Fibroblast of peridontal ligament (primary cell): Measurements from ENCODE around the gene KLHL29.

Experiments used
- DNase-seq: peaks from one replicate; pipeline ENCODE4 v3.0.0-alpha.2; 2010; ENCODE audit errors: extremely low read depth

KLHL29 gene

DNA sequence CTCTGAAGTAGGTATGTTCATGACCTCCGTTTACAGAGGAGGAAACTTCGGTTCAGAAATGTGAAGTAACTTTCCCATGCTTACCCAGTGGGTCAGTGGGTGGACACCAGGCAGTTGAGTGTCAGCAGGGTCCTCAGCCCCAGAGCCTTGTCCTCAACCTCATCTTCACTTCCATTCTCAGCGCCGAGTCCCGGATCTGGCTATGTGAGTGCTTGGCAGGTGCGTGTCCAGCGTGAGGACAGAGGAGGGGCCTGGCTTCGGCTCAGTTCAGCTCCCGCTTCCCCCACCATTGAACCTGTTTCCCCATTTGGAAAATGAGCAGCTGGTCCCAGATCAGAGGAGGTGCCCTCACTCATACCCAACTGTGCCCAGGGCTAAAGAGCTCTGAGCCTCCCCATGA is 274.3 kb downstream of the KLHL29 start:
- DNase-seq = no peak

DNA sequence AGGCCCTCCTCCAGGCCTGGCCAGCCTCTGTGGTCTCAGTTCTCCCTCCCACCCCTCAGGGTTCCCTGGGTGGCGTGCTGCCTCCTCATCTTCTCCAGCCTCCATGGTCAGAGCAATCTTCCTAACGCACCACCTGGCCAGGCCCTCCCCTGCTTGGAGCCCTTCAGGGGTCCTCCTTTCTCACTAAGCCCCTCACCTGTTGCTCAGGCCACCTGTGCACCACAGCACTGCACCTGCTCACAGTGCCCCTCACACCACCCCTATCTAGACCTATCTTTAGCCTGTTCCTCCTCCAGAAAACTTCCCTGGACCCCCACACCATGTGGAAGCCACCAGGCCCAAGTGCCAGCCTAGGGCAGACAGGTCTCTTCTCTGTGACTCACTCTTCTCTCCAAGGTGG is 274.8 kb downstream of the KLHL29 start:
- DNase-seq = no peak

DNA sequence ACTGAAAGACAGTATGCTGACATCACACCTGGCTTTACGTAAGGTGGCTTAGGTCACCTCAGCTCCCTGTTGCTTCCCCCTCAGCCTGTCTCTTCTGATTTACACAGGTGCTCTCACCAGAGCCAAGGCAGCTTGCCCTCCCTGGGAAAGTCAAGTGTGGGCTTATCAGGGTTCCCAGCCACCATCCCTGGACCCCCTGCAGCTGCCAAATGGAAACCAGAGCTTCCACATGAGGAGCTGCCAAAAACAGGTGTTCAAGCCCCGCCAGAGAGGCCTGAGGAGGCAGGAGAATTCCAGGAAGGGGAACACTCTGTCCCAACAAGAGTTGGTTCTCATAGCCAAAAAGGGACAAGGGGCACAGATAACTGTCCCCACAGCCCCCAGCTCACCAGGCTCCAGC is 275.3 kb downstream of the KLHL29 start:
- no peak for DNase-seq

DNA sequence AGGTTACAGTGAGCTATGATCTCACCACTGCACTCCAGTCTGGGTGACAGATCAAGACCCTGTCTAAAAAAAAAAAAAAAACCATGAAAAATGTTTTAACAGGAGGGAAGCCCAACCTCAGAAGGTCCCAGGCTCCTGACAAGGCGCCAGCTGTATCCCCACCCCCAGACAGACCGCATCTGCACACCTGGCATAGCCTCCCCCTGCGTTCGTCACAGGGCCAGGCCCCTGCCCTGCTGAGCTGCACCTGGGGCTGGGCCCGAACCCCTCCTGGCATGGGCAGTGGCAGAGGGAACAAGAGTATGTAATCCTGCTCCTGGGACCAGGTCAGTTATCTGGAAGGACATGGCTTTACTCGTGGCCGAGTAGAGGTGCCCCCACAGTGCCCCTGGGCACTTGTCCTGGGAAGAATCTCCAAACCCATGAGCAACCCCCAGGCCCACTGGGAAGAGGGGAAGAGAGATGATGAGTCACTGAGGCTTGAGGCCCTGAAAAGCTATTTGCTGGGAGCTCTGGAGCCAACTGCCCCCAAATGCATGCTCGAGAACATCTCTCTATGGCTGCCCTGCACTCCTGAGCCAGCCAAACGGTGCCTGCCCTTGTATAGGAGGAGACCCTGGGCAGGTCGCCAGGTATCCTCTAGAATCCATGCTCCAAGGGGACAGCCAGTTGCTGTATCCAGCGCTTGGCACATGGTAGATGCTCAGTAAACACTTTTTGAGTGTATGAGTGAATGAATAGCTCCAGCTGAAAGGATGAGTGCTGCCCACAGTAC is 276.5 kb downstream of the KLHL29 start:
- no peak for DNase-seq

DNA sequence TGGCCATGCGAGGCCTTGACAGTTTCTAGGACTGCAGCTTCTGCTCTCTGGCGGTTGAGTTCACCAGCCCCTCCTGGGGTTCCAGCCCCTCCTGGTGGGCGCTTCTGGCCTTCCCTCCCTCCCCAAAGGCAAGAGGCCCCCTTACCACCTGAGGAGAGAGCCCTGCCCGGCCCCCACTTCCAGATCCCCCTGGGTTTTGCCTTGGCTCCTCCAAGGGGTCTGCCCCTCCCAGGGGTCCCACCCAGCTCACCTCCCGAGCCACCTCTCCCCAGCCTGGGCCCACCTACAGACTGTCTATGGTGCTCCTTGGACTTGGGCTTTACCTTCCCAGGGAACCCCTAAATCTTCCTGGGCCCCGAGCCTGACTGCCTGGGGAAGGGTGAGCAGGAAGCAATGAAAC is 277.5 kb downstream of the KLHL29 start:
- DNase-seq = no peak

DNA sequence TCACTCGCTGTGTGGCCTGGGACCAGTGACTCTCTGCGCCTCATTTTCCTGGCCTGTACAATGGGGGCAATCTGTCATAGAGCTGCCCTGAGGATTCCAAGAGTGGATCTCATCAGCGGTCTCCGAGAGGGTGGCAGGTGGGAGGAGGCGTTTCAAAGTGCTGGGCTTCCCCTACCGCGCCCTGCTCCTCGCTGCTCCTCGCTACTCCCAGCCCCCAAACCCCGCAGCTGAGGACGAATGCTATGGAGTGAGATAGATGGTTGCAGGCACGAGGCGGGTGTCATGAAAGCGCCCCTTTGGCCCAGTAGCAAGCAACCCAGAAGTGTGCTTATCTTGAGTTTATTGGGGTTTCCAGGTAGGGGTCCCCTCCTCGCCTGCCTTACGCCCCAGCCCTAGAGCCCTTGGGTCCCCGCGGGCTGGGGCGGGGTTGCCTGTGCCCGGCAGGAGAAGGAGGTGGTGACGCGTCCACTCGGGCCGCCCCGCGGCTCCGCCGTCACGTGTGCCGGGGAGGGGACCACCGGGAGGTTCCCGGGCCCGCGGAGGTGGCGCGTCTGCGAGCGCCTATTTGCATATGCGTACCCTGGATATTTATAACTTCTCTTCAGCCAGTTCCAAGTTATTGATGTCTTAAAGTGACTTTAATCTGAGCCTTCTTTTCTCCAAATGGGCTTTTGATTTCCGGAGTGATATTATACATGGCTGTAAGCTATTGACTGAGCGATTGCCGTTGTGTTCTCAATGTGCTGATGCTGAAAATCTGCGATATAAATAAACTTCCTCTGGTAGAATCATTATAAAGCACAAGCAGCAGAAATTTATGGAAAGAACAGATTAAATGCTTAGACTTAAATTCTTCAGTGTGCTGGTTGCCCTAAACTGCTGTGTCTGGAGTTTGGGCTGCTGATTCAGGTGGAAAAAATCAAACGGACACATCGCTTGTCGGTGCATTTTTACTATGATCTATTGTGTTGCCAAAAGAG is 278.3 kb downstream of the KLHL29 start:
- peak; percentile 20 for DNase-seq

DNA sequence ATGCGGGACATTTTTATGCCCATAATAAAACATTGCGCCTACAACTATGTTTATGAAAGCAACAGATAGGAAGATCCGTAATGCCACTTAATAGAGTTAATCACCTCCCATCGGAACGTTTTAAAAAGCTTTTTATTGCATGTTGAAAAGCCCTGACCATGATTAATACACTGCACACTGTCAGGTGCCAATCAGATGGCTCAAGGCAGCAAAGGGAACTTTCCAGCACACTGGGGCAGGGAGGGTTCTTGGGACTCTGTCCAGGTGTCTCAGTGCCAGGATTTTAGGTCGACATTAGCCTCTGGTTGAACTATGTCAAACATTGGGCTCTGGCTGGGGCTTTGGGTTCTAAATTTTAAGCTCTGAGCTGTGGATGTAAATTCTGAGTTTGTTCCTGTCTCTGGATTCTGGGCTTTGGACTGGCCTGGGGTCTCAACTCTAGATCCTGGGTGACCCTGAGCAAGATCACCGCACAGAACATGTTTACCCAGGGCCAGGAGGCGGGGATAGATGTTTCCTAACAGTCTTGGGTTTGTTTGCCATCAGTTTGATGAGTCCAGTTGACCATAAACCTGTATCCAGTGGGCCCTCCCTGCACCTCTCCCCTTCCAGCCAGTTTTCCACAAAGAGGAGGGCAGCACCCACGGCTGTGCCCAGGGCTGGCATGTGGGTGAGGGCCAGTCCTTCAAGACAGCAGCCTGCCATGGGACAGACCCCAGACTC is 279.2 kb downstream of the KLHL29 start:
- no peak for DNase-seq

DNA sequence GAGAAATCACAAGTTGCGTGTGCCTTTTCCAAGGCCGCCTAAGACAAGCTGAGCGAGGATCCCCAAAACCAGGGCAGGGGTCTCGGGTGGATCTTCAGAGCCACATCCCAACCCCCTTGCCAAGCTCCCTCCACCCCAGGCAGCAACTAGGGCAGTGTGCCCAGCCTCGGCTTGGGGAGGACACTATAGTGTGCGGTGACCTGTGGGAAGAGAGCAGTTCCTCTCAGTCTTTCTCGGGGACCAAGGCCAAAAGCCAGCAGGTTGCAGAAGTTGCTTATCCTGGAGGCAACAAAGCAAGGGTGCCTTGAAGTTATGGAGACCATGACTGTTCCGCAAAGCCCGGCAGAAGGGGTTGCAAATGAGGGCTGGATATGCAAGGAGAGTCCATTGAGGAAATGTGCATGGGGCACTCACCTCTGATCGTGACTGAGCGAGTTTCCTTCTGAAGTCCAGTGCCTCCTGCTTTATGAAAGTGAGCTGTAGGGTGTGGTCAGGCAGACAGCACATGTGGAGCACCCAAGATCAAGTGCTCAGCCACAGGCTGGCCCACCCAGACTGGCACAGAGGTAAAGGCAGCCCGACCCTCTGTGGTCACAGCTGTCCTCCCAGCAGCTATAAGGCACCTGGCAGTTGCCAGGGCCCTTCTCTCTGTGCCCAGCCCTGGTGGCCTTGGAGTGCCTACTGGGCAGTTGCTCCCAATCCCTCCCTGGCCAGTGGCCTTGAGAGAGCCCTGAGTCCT is 281.4 kb downstream of the KLHL29 start:
- DNase-seq = no peak

DNA sequence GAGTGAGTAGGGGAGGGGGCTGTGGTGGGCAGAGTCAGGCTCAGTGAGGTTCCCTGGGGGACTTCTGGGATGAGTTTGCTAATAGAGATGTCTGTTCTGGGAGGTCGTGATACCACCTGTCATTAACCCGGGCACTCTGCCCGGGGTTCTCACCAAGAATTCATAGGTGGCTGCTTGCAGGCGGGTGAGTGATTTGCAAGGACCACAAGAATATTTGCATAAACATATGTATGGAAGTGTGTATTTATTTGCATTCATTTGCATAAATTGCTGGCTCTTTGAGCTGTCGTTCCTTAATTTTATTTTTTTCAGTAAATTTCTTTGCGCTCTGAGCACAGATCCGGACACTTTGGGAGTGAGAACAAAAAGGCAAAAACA is 282.0 kb downstream of the KLHL29 start:
- no peak for DNase-seq

DNA sequence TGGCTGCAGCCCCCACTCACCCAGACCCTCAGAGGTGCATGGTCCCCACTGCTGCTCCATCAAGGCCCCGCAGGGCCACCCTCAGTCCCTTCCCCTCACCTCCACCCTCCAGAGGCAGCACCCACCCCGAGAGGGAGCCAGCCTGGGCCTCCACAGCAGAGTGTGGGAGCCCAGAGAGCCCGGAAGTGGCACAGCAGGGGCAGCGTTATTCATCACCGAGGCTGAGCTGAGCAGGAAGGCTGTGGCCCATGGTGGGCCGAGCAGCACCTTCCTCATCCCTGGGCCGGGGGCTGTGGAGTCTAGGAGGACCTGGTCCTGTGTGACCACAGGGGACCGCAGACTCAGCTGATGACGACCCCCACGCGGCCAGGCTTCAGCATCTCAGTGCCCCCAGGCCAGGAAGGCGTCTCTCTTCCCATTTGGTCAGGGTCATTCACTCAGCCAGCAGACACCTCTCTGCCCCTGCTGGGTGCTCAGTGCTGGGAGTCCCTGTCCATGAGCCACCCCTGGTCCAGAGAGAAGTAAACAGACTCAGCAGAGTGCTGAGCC is 283.9 kb downstream of the KLHL29 start:
- no peak for DNase-seq

DNA sequence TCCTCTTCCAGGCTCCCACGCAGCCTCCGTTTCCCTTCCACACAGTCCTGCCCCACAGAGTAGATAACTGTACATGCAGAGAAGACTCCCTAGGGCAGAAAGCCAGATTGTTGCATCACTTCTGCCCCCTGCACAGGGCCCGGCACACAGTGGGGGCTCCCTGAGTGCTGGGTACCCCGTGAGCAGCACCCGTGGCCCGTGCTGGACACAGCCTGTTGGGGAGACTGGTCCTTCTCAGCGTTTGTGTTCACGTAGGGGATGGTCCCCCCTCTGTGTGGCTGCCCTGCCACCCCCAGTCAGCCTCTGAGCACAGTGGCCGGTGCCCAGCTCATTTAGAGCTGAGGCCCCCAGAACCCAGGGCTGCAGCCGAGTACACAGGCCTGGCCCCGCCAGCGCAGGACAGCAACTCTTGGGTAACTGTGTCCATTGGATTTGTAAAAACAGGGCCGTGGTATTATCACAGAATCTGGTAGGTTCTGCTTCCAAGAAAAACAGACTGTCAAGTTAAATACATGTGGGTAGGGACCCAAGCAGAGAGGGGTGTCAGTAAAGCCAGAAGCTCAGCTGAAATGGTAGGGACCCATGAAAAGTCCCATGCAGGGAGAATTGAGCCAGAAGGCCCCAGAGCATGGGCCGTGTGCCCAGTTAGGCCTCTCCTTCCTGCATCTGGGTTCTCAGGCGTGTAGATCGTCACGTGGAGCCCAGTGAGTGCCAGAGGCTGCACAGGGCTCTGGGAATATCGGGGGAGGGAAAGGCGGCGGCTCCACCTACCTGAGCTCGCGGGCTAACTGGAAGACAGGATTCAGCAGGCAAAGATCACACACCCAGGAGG is 284.6 kb downstream of the KLHL29 start:
- peak; percentile 40 for DNase-seq

DNA sequence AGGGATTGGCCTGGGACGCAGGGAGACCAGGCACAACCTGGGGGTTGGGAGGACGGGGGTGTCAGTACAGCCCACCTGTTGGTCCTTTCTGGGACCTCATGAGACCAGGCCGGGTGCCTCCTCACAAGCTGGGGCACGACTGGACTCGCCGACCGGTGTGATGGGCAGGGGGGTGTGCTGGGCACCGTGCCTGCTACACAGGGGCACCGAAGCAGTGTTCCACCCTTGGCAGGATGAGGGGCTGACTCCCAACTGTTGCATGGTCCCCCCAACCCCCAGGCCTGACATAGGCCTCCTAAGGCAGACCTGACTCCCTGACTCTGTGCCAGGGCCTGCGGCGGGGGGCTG is 285.2 kb downstream of the KLHL29 start:
- DNase-seq = no peak

DNA sequence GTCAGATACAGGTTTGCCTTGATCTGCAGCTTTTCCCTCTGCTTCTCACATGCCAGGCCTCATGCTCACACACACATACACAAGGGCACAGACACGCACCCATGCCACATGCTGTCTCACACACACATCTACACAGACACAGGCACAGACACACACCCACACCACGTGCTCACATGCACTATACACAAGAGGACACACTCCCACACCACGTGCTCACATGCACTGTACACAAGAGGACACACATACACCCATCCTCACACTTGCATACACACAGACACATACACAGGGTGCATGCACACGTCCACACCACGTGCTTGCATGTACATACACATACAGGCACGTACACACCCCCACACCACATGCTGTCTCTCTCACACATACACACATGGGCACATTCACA is 288.1 kb downstream of the KLHL29 start:
- DNase-seq = no peak

DNA sequence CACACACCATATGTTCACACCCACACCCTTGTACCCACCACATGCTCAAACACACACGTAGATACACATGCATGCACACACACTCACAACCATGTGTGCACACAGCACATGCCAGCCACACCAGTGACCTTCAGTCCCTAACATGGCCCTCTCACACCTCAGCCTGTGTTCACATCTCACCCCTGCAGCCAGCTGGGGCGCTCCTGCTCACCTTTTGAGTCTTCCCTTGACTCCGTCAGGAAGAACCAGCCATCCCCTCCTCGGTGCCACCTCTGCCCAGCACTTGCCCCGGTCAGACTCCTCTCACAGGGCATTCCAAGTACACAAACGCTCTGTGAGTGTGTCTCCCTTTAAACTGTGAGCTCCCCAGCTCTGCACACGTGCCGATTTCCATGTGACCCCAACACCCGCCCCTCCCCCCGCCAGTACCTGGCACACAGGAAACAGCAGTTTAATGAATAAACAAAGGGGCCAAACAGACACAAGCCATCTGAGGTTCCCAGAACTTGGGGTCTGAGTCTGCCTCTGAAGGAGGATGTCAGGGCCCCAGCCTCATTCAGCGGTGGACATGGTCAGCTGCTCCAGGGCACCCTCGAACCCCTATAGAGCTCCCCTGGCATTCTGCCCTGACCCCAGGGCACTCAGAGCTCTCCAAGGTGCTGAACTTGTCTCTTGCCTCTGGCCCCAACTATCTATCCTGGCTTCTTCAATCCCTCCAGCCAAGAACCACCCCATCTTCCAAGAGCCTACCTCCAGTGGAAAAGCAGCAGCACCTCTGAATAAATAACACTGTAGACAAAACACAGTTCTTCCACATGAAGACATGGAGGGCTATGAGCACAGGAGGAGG is 289.1 kb downstream of the KLHL29 start:
- DNase-seq = no peak

DNA sequence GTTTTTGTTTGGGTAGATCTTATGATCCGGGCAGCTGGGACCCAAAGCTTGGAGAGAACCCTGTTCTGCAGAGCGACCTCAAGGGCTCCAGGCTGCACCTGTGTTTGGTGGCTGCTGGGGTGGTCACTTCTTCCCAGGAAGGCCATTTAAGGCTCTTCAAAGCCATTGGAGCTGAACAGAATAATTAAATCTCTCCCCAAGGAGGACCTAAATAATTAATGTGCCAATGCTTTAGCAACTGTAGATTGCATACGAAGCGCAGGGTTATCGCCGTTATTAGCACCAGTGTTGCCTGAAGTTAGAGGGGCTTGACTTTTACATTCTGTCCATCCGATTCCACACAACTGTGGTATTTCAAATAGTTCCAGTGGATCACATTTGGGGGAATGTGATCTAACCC is 290.5 kb downstream of the KLHL29 start:
- DNase-seq = no peak

DNA sequence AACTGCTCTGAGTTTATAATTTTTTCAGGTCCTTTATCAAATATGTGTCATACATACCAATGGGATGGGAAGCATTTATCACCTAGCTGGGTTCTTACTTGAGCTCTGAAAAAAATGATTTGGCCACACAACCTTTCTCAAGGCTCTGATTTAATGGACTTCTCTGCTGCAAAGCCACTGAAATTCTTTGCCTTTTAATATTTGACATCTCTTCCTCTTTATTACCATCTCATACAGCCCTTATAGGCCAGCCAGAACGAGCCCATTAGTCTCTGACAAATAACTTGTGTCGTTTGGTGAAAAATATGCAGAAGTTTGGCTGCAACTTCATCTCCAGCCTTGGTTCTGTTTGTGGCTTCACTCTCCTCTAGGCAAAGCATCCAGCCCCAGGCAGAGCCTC is 292.9 kb downstream of the KLHL29 start:
- no peak for DNase-seq

DNA sequence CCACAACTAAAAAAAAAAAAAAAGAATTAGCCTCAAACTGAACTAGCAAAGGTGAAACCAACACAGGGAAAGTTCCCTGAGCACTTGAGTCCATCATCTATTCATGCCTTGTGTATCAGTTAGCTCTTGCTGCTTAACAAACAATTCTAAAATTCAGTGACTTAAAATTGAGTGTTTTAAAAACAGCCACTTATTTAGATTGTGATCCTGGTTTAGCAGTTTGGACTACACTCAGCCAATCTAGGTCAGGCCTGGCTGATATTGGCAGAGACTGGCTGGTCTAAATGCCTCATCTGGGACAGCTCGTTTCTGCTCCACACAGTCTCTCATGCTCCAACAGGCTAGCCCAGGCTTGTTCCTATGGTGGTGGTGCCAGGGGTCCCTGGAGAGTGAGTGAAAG is 294.1 kb downstream of the KLHL29 start:
- peak; percentile 12 for DNase-seq

DNA sequence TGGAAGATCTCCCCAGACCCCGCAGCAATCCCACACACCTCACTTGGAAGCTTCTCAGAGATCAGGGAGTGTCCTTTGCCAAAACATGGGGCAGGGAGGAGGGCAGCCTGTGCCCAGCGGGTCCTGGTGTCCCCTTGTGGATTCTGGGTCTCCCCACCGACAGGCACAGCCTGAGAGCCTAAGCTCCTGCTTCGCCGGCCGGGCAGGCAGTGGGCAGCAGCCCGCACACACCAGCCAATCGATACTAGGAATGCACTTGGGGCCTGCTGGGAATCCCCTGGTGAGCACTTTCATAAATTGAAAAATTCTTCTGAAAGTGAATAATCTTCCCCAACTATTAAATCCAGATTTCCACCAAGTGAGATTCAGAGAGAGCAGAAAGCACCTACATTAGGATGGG is 296.0 kb downstream of the KLHL29 start:
- no peak for DNase-seq

DNA sequence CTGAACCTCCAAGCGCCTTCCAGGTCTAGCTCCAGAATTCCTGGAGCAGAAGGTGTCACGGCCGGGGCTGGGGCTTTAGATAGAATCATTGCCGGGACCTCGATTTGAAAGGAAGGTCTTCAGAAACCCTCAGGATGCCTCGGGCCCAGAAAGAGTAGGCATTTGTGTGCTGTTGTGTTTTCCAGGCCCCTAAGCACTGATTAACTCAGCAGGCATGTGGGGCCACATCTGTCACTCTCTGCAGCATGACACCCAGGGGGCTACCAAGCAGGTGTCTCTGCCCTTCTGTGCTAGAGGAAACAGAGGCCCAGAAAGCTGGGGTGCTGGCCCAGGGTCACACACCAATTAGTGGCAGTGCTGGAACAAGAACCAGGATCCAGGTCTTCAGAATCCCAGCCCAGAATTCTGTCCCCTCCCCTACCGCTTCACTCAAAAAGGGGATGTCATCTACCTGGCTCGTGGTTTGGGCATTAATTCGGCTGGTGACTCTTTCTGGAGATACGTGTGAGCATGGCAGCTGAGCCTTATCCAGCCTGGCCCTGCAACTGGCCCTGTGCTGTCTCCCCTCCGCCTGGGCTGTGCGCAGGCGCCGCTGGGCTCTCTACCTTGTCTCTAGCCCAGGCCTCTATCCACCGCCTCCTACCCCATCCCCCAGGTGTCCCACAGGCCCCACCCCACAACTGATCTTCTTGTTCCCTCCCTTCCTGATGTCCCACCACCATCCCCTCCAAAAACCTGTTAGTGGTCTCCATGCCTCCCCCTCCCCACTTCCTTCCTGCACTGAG is 296.6 kb downstream of the KLHL29 start:
- no peak for DNase-seq
